Esophagus squamous epithelium (tissue), 4 donors: ENCODE results near the gene STX10.

Source experiments
- POLR2A ChIP-seq, 4 donors: fragments of 450-650 bp; IDR thresholded peaks; one replicate each; pipeline ENCODE4 v1.6.1; 2017; ENCODE audit warnings: antibody characterized with exemption in 4 of 4, mild to moderate bottlenecking in 4 of 4, moderate library complexity in 3 of 4
- TF ChIP-seq, protein P1 (sequence below), 6 experiments: fragments of 450-650 bp in 4 of 6; fragments of 200-600 bp in 2 of 6; sonication (generic) in 2 of 6; IDR thresholded peaks; one replicate each; pipeline ENCODE4 v1.5.1; 2016 to 2019; ENCODE audit warnings: antibody characterized with exemption in 6 of 6, mild to moderate bottlenecking in 4 of 6, moderate library complexity in 4 of 6

DNA sequence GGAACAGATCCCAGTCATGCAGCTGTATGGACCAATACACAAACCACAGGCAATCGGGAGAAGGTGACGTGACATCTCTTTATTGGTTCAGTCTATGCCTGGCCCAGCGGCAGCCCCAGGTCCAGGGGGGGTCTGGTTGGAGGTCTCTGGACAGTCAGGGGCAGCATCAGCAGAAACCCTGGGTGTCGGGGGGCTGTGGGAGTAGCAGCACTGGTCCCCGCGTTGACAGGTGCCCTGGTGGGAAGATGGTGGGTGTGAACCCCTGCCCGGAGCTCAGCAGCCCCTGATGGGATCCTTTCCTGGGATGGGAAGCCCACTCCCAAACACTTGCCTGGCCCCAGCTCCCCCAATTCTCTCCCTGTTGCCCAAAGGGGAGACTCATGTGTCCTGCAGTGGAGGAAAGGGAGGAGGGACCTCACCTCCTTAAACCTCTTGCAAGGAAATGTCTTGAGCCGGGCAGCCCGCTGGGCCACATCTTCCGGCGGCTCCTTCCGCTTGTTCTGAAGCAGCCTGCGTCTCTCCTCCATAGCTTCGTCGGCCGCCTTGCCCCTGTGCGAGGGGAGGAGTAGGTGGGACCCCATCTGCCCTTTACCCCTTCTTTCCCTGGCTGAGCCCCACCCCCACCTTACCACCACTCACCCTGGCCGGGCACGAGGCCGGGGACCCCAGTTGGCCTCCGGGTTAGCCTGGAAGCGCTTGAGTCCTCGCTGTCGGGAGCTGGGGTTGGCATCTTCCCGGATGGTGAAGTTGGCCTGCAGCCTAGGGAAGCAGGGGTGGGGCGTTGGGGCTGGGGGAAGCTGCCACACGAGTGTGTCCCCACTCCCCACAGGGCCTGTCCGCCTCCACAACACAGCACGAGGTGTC is 45.1 kb downstream of the STX10 start:
- TF ChIP-seq, protein P1, sequence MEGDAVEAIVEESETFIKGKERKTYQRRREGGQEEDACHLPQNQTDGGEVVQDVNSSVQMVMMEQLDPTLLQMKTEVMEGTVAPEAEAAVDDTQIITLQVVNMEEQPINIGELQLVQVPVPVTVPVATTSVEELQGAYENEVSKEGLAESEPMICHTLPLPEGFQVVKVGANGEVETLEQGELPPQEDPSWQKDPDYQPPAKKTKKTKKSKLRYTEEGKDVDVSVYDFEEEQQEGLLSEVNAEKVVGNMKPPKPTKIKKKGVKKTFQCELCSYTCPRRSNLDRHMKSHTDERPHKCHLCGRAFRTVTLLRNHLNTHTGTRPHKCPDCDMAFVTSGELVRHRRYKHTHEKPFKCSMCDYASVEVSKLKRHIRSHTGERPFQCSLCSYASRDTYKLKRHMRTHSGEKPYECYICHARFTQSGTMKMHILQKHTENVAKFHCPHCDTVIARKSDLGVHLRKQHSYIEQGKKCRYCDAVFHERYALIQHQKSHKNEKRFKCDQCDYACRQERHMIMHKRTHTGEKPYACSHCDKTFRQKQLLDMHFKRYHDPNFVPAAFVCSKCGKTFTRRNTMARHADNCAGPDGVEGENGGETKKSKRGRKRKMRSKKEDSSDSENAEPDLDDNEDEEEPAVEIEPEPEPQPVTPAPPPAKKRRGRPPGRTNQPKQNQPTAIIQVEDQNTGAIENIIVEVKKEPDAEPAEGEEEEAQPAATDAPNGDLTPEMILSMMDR (IDR thresholded peaks at IDR 0.05) = no peak
- TF ChIP-seq POLR2A (IDR thresholded peaks at IDR 0.05) = no peak
